H9 (cell line): ENCODE data around the gene CD68. TPM values are rescaled to one million over a fixed set of nuclear protein-coding genes. Genes with fewer than 3 reads are reported as not detected.
A peak's percentile ranks its signal among the peaks of the same experiment; 100 is the strongest.

Experiments used
- DNase-seq: peaks from one replicate; pipeline ENCODE4 v3.0.0-alpha.2; 2017
- H2AFZ ChIP-seq: one replicate; pipeline ENCODE4 v1.6.1; 2013; ENCODE audit warnings: mild to moderate bottlenecking, low read length, control low read depth, moderate library complexity
- H2AK5ac ChIP-seq: 2 replicates; pipeline ENCODE4 v1.6.1; 2013; ENCODE audit warnings: low read length, control low read depth, mixed read lengths; ENCODE audit not compliant: insufficient read length
- H2BK120ac ChIP-seq: one replicate; pipeline ENCODE4 v1.6.1; 2013; ENCODE audit warnings: low read depth, mild to moderate bottlenecking, low read length, control low read depth, inconsistent platforms; ENCODE audit not compliant: poor library complexity, severe bottlenecking
- H2BK12ac ChIP-seq: 2 replicates; pipeline ENCODE4 v1.6.1; 2013; ENCODE audit warnings: low read length, control low read depth, mixed read lengths, low read depth; ENCODE audit not compliant: insufficient read length
- H2BK15ac ChIP-seq: 2 replicates; pipeline ENCODE4 v1.6.1; 2013; ENCODE audit warnings: low read depth, low read length, control low read depth
- H2BK20ac ChIP-seq: one replicate; pipeline ENCODE4 v1.6.1; 2013; ENCODE audit warnings: low read depth, mild to moderate bottlenecking, low read length, control low read depth, inconsistent platforms; ENCODE audit not compliant: poor library complexity, severe bottlenecking
- H2BK5ac ChIP-seq: 2 replicates; pipeline ENCODE4 v1.6.1; 2013; ENCODE audit warnings: low read length, control low read depth, mixed read lengths; ENCODE audit not compliant: insufficient read length
- H3K14ac ChIP-seq: 2 replicates; pipeline ENCODE4 v1.6.1; 2013; ENCODE audit warnings: low read length, control low read depth; ENCODE audit not compliant: insufficient read depth
- H3K18ac ChIP-seq: 2 replicates; pipeline ENCODE4 v1.6.1; 2013; ENCODE audit warnings: low read depth, mild to moderate bottlenecking, mixed read lengths, low read length, control low read depth; ENCODE audit not compliant: insufficient read length
- H3K23ac ChIP-seq: 2 replicates; pipeline ENCODE4 v1.6.1; 2013; ENCODE audit warnings: low read length, control low read depth, mixed read lengths, low read depth; ENCODE audit not compliant: insufficient read length
- H3K23me2 ChIP-seq: 2 replicates; pipeline ENCODE4 v1.6.1; 2013; ENCODE audit warnings: low read depth, mild to moderate bottlenecking, mixed read lengths, low read length, control low read depth; ENCODE audit not compliant: insufficient read length, poor library complexity, severe bottlenecking
- H3K27ac ChIP-seq: 2 replicates; pipeline ENCODE4 v1.5.1; 2013; ENCODE audit warnings: low read length, control low read depth, mixed read lengths, low read depth; ENCODE audit not compliant: insufficient read length
- H3K27me3 ChIP-seq: 2 replicates; pipeline ENCODE4 v1.6.1; 2013; ENCODE audit warnings: low read length, control low read depth, inconsistent platforms; ENCODE audit not compliant: insufficient read depth
- H3K4ac ChIP-seq: 2 replicates; pipeline ENCODE4 v1.6.1; 2013; ENCODE audit warnings: low read depth, mild to moderate bottlenecking, control low read depth, inconsistent platforms, low read length, moderate library complexity
- H3K4me1 ChIP-seq: 2 replicates; pipeline ENCODE4 v1.6.1; 2013; ENCODE audit warnings: low read length, control low read depth, inconsistent platforms; ENCODE audit not compliant: insufficient read depth
- H3K4me2 ChIP-seq: 2 replicates; pipeline ENCODE4 v1.6.1; 2013; ENCODE audit warnings: low read length, control low read depth, mixed read lengths; ENCODE audit not compliant: insufficient read length, insufficient read depth
- H3K56ac ChIP-seq: 2 replicates; pipeline ENCODE4 v1.6.1; 2013; ENCODE audit warnings: low read depth, mild to moderate bottlenecking, mixed read lengths, low read length, control low read depth; ENCODE audit not compliant: insufficient read length
- H3K79me1 ChIP-seq: 2 replicates; pipeline ENCODE4 v1.6.1; 2013; ENCODE audit warnings: low read depth, mild to moderate bottlenecking, moderate library complexity, low read length, control low read depth, inconsistent platforms; ENCODE audit not compliant: insufficient read depth, poor library complexity, severe bottlenecking
- H3K79me2 ChIP-seq: 2 replicates; pipeline ENCODE4 v1.6.1; 2013; ENCODE audit warnings: low read length, control low read depth, inconsistent platforms; ENCODE audit not compliant: insufficient read depth
- H3K9ac ChIP-seq: 2 replicates; pipeline ENCODE4 v1.6.1; 2013; ENCODE audit warnings: low read length, control low read depth, mixed read lengths; ENCODE audit not compliant: insufficient read length; ENCODE audit errors: extremely low read depth
- H3K9me3 ChIP-seq: one replicate; pipeline ENCODE4 v1.6.1; 2013; ENCODE audit warnings: low read depth, low read length, inconsistent platforms; ENCODE audit not compliant: control insufficient read depth
- H3T11ph ChIP-seq: one replicate; pipeline ENCODE4 v1.6.1; 2013; ENCODE audit warnings: mild to moderate bottlenecking, low read length, control low read depth, inconsistent platforms
- H4K20me1 ChIP-seq: one replicate; pipeline ENCODE4 v1.6.1; 2013; ENCODE audit not compliant: control insufficient read depth, insufficient read length, insufficient read depth
- H4K5ac ChIP-seq: 2 replicates; pipeline ENCODE4 v1.6.1; 2013; ENCODE audit warnings: low read depth, mild to moderate bottlenecking, mixed read lengths, low read length, control low read depth; ENCODE audit not compliant: insufficient read length
- H4K8ac ChIP-seq: replicated peaks from 2 replicates; pipeline ENCODE4 v1.6.1; 2013; ENCODE audit warnings: low read length, control low read depth, mixed read lengths, low read depth; ENCODE audit not compliant: insufficient read length
- H4K91ac ChIP-seq: 2 replicates; pipeline ENCODE4 v1.6.1; 2013; ENCODE audit warnings: low read depth, mild to moderate bottlenecking, moderate library complexity, mixed read lengths, low read length, control low read depth; ENCODE audit not compliant: insufficient read length
- H3K27ac Mint-ChIP-seq, 3 experiments: 2 replicates in 2 of 3; 3 replicates in 1 of 3; pipeline ENCODE4 v1.8.0; 2020 to 2021; ENCODE audit warnings: mixed read lengths in 3 of 3, mild to moderate bottlenecking in 1 of 3, moderate library complexity in 1 of 3
- H3K27me3 Mint-ChIP-seq: 2 replicates; pipeline ENCODE4 v1.8.0; 2021; ENCODE audit warnings: low read depth, mild to moderate bottlenecking, moderate library complexity, mixed read lengths
- H3K36me3 Mint-ChIP-seq, 3 experiments: 2 replicates in 2 of 3; 3 replicates in 1 of 3; pipeline ENCODE4 v1.8.0; 2020 to 2021; ENCODE audit warnings: low read depth in 3 of 3, mixed read lengths in 3 of 3; ENCODE audit not compliant: insufficient read depth in 1 of 3
- H3K4me1 Mint-ChIP-seq, 2 experiments: 2 replicates each; pipeline ENCODE4 v1.8.0; 2020; ENCODE audit warnings: mixed read lengths in 2 of 2
- H3K4me3 Mint-ChIP-seq, 2 experiments: 2 replicates in 1 of 2; 3 replicates in 1 of 2; pipeline ENCODE4 v1.8.0; 2020 to 2021; ENCODE audit warnings: mild to moderate bottlenecking in 2 of 2, mixed read lengths in 2 of 2, moderate library complexity in 1 of 2
- H3K9me3 Mint-ChIP-seq, 2 experiments: 2 replicates in 1 of 2; 3 replicates in 1 of 2; pipeline ENCODE4 v1.8.0; 2020; ENCODE audit warnings: mild to moderate bottlenecking in 2 of 2, mixed read lengths in 2 of 2, moderate library complexity in 1 of 2
- WGBS: extraction: QIAGEN DNeasy Blood & Tissue Kit; methylation state at CpG from one replicate; pipeline ENCODE4 v1.1.7; 2013; ENCODE audit warnings: missing lambda C conversion rate, low lambda C conversion rate, mixed read lengths; ENCODE audit not compliant: insufficient read length; ENCODE audit errors: extremely low coverage; 5-methylcytosine and 5-hydroxymethylcytosine counted together
- total RNA-seq: library from RNA; stranded (reverse); gene quantifications from 2 replicates; pipeline ENCODE4 v1.2.1, GENCODE V29; 2021
- TF ChIP-seq, protein P1 (sequence below): fragments of 200-600 bp; sonication (generic); conservative IDR thresholded peaks from 3 replicates; pipeline ENCODE4 v1.8.0; 2021; ENCODE audit warnings: antibody characterized with exemption, mild to moderate bottlenecking

Gene CD68
- total RNA-seq, 1 experiment from 2014 or later: 0.42 TPM

DNA sequence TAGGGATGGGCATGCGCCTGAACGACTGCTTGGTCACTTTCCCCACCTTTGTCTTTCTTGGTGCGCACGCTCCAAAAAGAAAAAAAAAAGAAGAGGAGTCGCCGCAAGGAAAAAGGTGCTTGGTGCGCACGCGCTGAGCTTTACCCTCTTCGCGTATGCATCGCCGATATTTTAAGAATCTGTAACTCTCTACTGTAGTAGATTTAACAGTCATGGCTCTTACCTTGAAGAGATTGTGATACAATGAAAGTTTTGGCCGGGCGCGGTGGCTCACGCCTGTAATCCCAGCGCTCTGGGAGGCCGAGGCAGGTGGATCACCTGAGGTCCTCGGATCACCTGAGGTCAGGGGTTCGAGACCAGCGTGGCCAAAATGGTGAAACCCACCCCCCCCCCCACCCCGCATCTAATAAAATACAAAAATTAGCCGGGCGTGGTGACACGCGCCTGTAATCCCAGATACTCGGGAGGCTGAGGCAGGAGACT is 35.9 kb downstream of the CD68 start:
- Mint-ChIP-seq H3K4me3 (peak overlapping the region; percentile 89), H3K27ac (peak overlapping the region; percentile 96 to 98 (median 97); a peak in 5 of 7 replicates), H3K9me3 (no peaks in the 10 kb centered on the region), H3K36me3 (peaks cover 6 to 20% (median 14%) of the 10 kb centered on the region in 3 experiments; a peak in 6 of 7 replicates), H3K4me1 (peaks cover 22 to 23% of the 10 kb centered on the region in 2 experiments), H3K27me3 (no peaks in the 10 kb centered on the region)
- Histone ChIP-seq H2BK20ac (no peak overlapping the region), H3K79me2 (peaks cover 9% of the 10 kb centered on the region; the same call in 1 of the 2 replicates), H3K79me1 (no peaks in the 10 kb centered on the region), H3K4me1 (peaks cover 5% of the 10 kb centered on the region), H3K23ac (no peak overlapping the region), H3K27me3 (no peaks in the 10 kb centered on the region), H2AK5ac (no peak overlapping the region), H2BK5ac (no peak overlapping the region), H3K14ac (no peak overlapping the region), H3K18ac (no peak overlapping the region), H4K8ac (no peak overlapping the region), H3K4me2 (peak overlapping the region; percentile 13), H3K27ac (peak overlapping the region; percentile 24), H4K91ac (no peak overlapping the region), H2BK120ac (no peak overlapping the region), H2AFZ (no peak overlapping the region), H4K5ac (no peak overlapping the region), H3K9me3 (no peaks in the 10 kb centered on the region), H2BK15ac (no peak overlapping the region), H3K23me2 (peaks cover 7% of the 10 kb centered on the region), H3K4ac (no peak overlapping the region), H3K56ac (no peak overlapping the region), H2BK12ac (no peak overlapping the region), H4K20me1 (no peaks in the 10 kb centered on the region), H3K9ac (peak overlapping the region; percentile 0), H3T11ph (no peak overlapping the region)
- no peak for DNase-seq
- TF ChIP-seq, protein P1, sequence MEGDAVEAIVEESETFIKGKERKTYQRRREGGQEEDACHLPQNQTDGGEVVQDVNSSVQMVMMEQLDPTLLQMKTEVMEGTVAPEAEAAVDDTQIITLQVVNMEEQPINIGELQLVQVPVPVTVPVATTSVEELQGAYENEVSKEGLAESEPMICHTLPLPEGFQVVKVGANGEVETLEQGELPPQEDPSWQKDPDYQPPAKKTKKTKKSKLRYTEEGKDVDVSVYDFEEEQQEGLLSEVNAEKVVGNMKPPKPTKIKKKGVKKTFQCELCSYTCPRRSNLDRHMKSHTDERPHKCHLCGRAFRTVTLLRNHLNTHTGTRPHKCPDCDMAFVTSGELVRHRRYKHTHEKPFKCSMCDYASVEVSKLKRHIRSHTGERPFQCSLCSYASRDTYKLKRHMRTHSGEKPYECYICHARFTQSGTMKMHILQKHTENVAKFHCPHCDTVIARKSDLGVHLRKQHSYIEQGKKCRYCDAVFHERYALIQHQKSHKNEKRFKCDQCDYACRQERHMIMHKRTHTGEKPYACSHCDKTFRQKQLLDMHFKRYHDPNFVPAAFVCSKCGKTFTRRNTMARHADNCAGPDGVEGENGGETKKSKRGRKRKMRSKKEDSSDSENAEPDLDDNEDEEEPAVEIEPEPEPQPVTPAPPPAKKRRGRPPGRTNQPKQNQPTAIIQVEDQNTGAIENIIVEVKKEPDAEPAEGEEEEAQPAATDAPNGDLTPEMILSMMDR: no peak
- no CpG with 5 or more reads among the region's 28 CpGs for WGBS
